PC-9 (cell line): Measurements from ENCODE around the gene DHFR. TPM values are rescaled to one million over a fixed set of nuclear protein-coding genes. Genes with fewer than 3 reads are reported as not detected.

Experiments
- BruUV-seq: library from RNA; stranded (reverse); fragments of 400-500 nt; replicated peaks from 2 replicates; lab custom pipeline; 2021; lab: Mats Ljungman, UMichigan
- CTCF ChIA-PET: fragments of 300-600 bp; sonication (Branson Sonifier 250); formaldehyde crosslinking; loops from one replicate; lab custom pipeline; 2022; ENCODE audit warnings: antibody characterized with exemption; lab: Charles Lee
- POLR2A ChIA-PET: fragments of 300-600 bp; sonication (Branson Sonifier 250); formaldehyde crosslinking; loops from one replicate; lab custom pipeline; 2022; ENCODE audit warnings: antibody characterized with exemption; ENCODE audit not compliant: unreplicated experiment; lab: Charles Lee
- DNase-seq, 2 experiments: peaks; one replicate each; pipeline versions ENCODE4 v3.0.0 to v3.0.0-alpha.2; 2015 to 2022; ENCODE audit warnings: mixed read lengths in 1 of 2
- H2AFZ ChIP-seq: fragments of 200-600 bp; sonication (generic); 2 replicates; pipeline ENCODE4 v1.8.1; 2017; ENCODE audit warnings: antibody characterized with exemption
- H3F3A ChIP-seq: fragments of 200-600 bp; sonication (generic); 2 replicates; pipeline ENCODE4 v1.8.1; 2017; ENCODE audit warnings: antibody characterized with exemption, mild to moderate bottlenecking, low read depth; ENCODE audit not compliant: insufficient read depth
- H3K27ac ChIP-seq: fragments of 200-600 bp; sonication (generic); 2 replicates; pipeline ENCODE4 v1.6.1; 2016; ENCODE audit warnings: mixed run types
- H3K27me3 ChIP-seq: fragments of 200-600 bp; sonication (generic); 2 replicates; pipeline ENCODE4 v1.6.1; 2016; ENCODE audit warnings: low read depth, mixed run types; ENCODE audit not compliant: insufficient read depth
- H3K36me3 ChIP-seq: fragments of 200-600 bp; sonication (generic); 2 replicates; pipeline ENCODE4 v1.6.1; 2016; ENCODE audit warnings: low read depth, mixed run types
- H3K4me1 ChIP-seq: fragments of 200-600 bp; sonication (generic); replicated peaks from 2 replicates; pipeline ENCODE4 v1.6.1; 2016; ENCODE audit warnings: mixed run types; ENCODE audit not compliant: insufficient read depth
- H3K4me2 ChIP-seq: fragments of 200-600 bp; sonication (generic); 2 replicates; pipeline ENCODE4 v1.6.1; 2017; ENCODE audit warnings: mixed run types
- H3K4me3 ChIP-seq: fragments of 200-600 bp; sonication (generic); 2 replicates; pipeline ENCODE4 v1.6.1; 2016; ENCODE audit warnings: mixed run types
- H3K79me2 ChIP-seq: fragments of 200-600 bp; sonication (generic); 2 replicates; pipeline ENCODE4 v1.6.1; 2017; ENCODE audit warnings: low read depth, mixed run types
- H3K9me2 ChIP-seq: fragments of 200-600 bp; sonication (generic); 2 replicates; pipeline ENCODE4 v1.8.1; 2017; ENCODE audit warnings: mild to moderate bottlenecking; ENCODE audit not compliant: insufficient read depth
- H3K9me3 ChIP-seq: fragments of 200-600 bp; sonication (generic); 2 replicates; pipeline ENCODE4 v1.8.1; 2016; ENCODE audit warnings: low read depth; ENCODE audit not compliant: insufficient read depth
- H4K20me1 ChIP-seq: fragments of 200-600 bp; sonication (generic); 2 replicates; pipeline ENCODE4 v1.8.1; 2017; ENCODE audit not compliant: insufficient read depth
- CTCF ChIP-seq: fragments of 200-600 bp; sonication (generic); conservative IDR thresholded peaks from 2 replicates; pipeline ENCODE4 v1.6.1; 2017; ENCODE audit warnings: mixed run types, antibody characterized with exemption, mild to moderate bottlenecking, moderate library complexity
- EZH2 ChIP-seq: fragments of 200-600 bp; sonication (generic); IDR thresholded peaks from 2 replicates; pipeline ENCODE4 v1.8.0; 2017; ENCODE audit warnings: antibody characterized with exemption, low read depth
- intact Hi-C: fragments of 100-400 bp; cut with micrococcal nuclease; formaldehyde crosslinking; loops from one replicate; pipeline ENCODE4 v1.10.0; 2022; ENCODE audit not compliant: unreplicated experiment
- total RNA-seq: library from RNA; stranded (reverse); gene quantifications from 2 replicates; pipeline ENCODE4 v1.2.3, GENCODE V29; 2021

The DHFR gene
- total RNA-seq, 1 experiment from 2014 or later: 45.3 TPM

- Histone ChIP-seq H3F3A (peaks cover 11% of the 10 kb centered on the region; the same call in 1 of the 2 replicates), H3K27ac (no peak overlapping the region), H3K4me1 (no peaks in the 10 kb centered on the region), H4K20me1 (no peaks in the 10 kb centered on the region), H3K79me2 (no peaks in the 10 kb centered on the region), H3K27me3 (no peaks in the 10 kb centered on the region), H3K36me3 (no peaks in the 10 kb centered on the region), H3K9me2 (no peaks in the 10 kb centered on the region), H3K4me3 (no peak overlapping the region), H3K4me2 (no peak overlapping the region), H2AFZ (no peak overlapping the region), H3K9me3 (no peaks in the 10 kb centered on the region)
- intact Hi-C loops: no loop called here
- no peak for DNase-seq
- ChIA-PET POLR2A (no interaction called here), CTCF (interaction anchor here (0.6 kb wide), 1 partner anchor 526 kb away, joined by 4 read pairs; no protein-coding TSS in a partner anchor)
- TF ChIP-seq EZH2 (no peak), CTCF (no peak)
- BruUV-seq: no TSS peak
These were observed 30.8 kb downstream of the DHFR start for GRCh38 chr5:80623999-80624398.

- Histone ChIP-seq H3K4me1 (no peaks in the 10 kb centered on the region), H3K9me2 (no peaks in the 10 kb centered on the region), H3K4me3 (no peak overlapping the region), H3K27ac (no peak overlapping the region), H3K4me2 (no peak overlapping the region), H3K79me2 (no peaks in the 10 kb centered on the region), H3K36me3 (no peaks in the 10 kb centered on the region), H3K27me3 (no peaks in the 10 kb centered on the region), H4K20me1 (no peaks in the 10 kb centered on the region), H3F3A (peaks cover 11% of the 10 kb centered on the region; the same call in 1 of the 2 replicates), H2AFZ (no peak overlapping the region), H3K9me3 (no peaks in the 10 kb centered on the region)
- TF ChIP-seq CTCF (no peak), EZH2 (no peak)
- intact Hi-C loops: no loop called here
- BruUV-seq: no TSS peak
- CTCF ChIA-PET: no interaction called here
- POLR2A ChIA-PET: no interaction called here
- DNase-seq: no peak
These were observed 32.0 kb downstream of the DHFR start for GRCh38 chr5:80622756-80623155.

GRCh38 chr5:80620211-80620610 is 34.6 kb downstream of the DHFR start:
- Histone ChIP-seq H2AFZ (no peak overlapping the region), H3K4me1 (no peaks in the 10 kb centered on the region), H3K4me2 (no peak overlapping the region), H3K9me3 (no peaks in the 10 kb centered on the region), H4K20me1 (no peaks in the 10 kb centered on the region), H3K27me3 (no peaks in the 10 kb centered on the region), H3K27ac (no peak overlapping the region), H3K36me3 (no peaks in the 10 kb centered on the region), H3K4me3 (no peak overlapping the region), H3F3A (peaks cover 3% of the 10 kb centered on the region; the same call in 1 of the 2 replicates), H3K9me2 (no peaks in the 10 kb centered on the region), H3K79me2 (no peaks in the 10 kb centered on the region)
- no peak for TF ChIP-seq EZH2
- BruUV-seq: no TSS peak
- ChIA-PET POLR2A (no interaction called here), CTCF (no interaction called here)
- no peak for DNase-seq
- intact Hi-C loops: loop anchor here (2.0 kb wide), 1 partner anchor 13 kb away; no protein-coding TSS in a partner anchor

- H3K4me2 ChIP-seq: no peak overlapping the region
- POLR2A ChIA-PET: no interaction called here
These were observed 35.7 kb downstream of the DHFR start for GRCh38 chr5:80619086-80619485.

More at GRCh38 chr5:80619086-80619485, 35.7 kb downstream of the DHFR start:
- Histone ChIP-seq H3K27ac (no peak overlapping the region), H3K79me2 (no peaks in the 10 kb centered on the region), H3K9me3 (no peaks in the 10 kb centered on the region), H3F3A (no peaks in the 10 kb centered on the region), H3K4me3 (no peak overlapping the region), H3K4me1 (no peaks in the 10 kb centered on the region), H2AFZ (no peak overlapping the region), H3K9me2 (no peaks in the 10 kb centered on the region), H3K36me3 (no peaks in the 10 kb centered on the region), H3K27me3 (no peaks in the 10 kb centered on the region), H4K20me1 (no peaks in the 10 kb centered on the region)
- CTCF ChIA-PET: no interaction called here
- DNase-seq: no peak
- intact Hi-C loops: no loop called here
- no TSS peak for BruUV-seq
- TF ChIP-seq CTCF (no peak), EZH2 (no peak)
